IMR-90 (cell line): ENCODE results near the gene CTSH. TPM values are rescaled to one million over a fixed set of nuclear protein-coding genes. Genes with fewer than 3 reads are reported as not detected.

Source experiments
- ATAC-seq: fragments of 200-7000 bp; cut with Tn5 transposase; 2 replicates; pipeline ENCODE4 v1.9.1; 2020; ENCODE audit warnings: low read depth, mild to moderate bottlenecking, moderate library complexity
- BruUV-seq: library from RNA; stranded (reverse); fragments of 400-500 nt; replicated peaks from 2 replicates; lab custom pipeline; 2021; lab: Mats Ljungman, UMichigan
- CTCF ChIA-PET: fragments of 300-600 bp; formaldehyde crosslinking; extraction: SDS; loops from one replicate; lab custom pipeline; 2021; ENCODE audit warnings: antibody characterized with exemption; lab: Yijun Ruan, JAX
- POLR2A ChIA-PET: fragments of 300-600 bp; sonication (Branson Sonifier 250); formaldehyde crosslinking; loops from one replicate; lab custom pipeline; 2022; ENCODE audit warnings: antibody characterized with exemption; ENCODE audit not compliant: unreplicated experiment; lab: Charles Lee
- DNase-seq: peaks from one replicate; pipeline ENCODE4 v3.0.0; 2013
- H2AFZ ChIP-seq: replicated peaks from 2 replicates; pipeline ENCODE3; 2013; ENCODE audit warnings: low read length, mild to moderate bottlenecking; ENCODE audit not compliant: poor library complexity
- H2AK5ac ChIP-seq: 2 replicates; pipeline ENCODE4 v1.6.1; 2013; ENCODE audit warnings: low read depth, low read length, inconsistent platforms
- H2AK9ac ChIP-seq: replicated peaks from 2 replicates; pipeline ENCODE3; 2013; ENCODE audit warnings: mild to moderate bottlenecking, low read depth, low read length, moderate library complexity; ENCODE audit not compliant: poor library complexity
- H2BK120ac ChIP-seq: 2 replicates; pipeline ENCODE4 v1.6.1; 2013; ENCODE audit warnings: low read depth, low read length, inconsistent platforms
- H2BK15ac ChIP-seq: 3 replicates; pipeline ENCODE4 v1.6.1; 2013; ENCODE audit warnings: low read depth, low read length, inconsistent platforms
- H2BK20ac ChIP-seq: 2 replicates; pipeline ENCODE4 v1.6.1; 2013; ENCODE audit warnings: low read depth, mild to moderate bottlenecking, inconsistent platforms, low read length, moderate library complexity
- H2BK5ac ChIP-seq: 2 replicates; pipeline ENCODE4 v1.6.1; 2013; ENCODE audit warnings: mild to moderate bottlenecking, low read depth, low read length, inconsistent platforms; ENCODE audit not compliant: poor library complexity, severe bottlenecking
- H3K14ac ChIP-seq: replicated peaks from 2 replicates; pipeline ENCODE4 v1.6.1; 2013; ENCODE audit warnings: low read depth, low read length, inconsistent platforms
- H3K18ac ChIP-seq: 2 replicates; pipeline ENCODE4 v1.6.1; 2013; ENCODE audit warnings: low read depth, low read length, control low read depth
- H3K23ac ChIP-seq: 2 replicates; pipeline ENCODE4 v1.6.1; 2013; ENCODE audit warnings: low read depth, low read length, inconsistent platforms
- H3K27ac ChIP-seq: 2 replicates; pipeline ENCODE4 v1.5.1; 2013; ENCODE audit warnings: mild to moderate bottlenecking, control low read depth, low read length; ENCODE audit not compliant: insufficient read depth
- H3K27me3 ChIP-seq: 2 replicates; pipeline ENCODE4 v1.6.1; 2013; ENCODE audit warnings: low read length; ENCODE audit not compliant: control insufficient read depth, insufficient read depth
- H3K36me3 ChIP-seq: 2 replicates; pipeline ENCODE4 v1.6.1; 2013; ENCODE audit warnings: low read length, mixed read lengths; ENCODE audit not compliant: control insufficient read depth, insufficient read depth
- H3K4ac ChIP-seq: 2 replicates; pipeline ENCODE4 v1.6.1; 2013; ENCODE audit warnings: low read depth, low read length, inconsistent platforms
- H3K4me1 ChIP-seq: 2 replicates; pipeline ENCODE4 v1.6.1; 2013; ENCODE audit warnings: low read length, mixed read lengths; ENCODE audit not compliant: control insufficient read depth, insufficient read depth
- H3K4me2 ChIP-seq: 2 replicates; pipeline ENCODE4 v1.6.1; 2013; ENCODE audit warnings: low read depth, mild to moderate bottlenecking, control low read depth, low read length, moderate library complexity
- H3K4me3 ChIP-seq: 2 replicates; pipeline ENCODE4 v1.5.1; 2013; ENCODE audit warnings: low read depth, mild to moderate bottlenecking, control low read depth, low read length, moderate library complexity; ENCODE audit not compliant: insufficient read depth
- H3K56ac ChIP-seq: 2 replicates; pipeline ENCODE4 v1.6.1; 2013; ENCODE audit warnings: low read length, inconsistent platforms; ENCODE audit not compliant: insufficient read depth; ENCODE audit errors: extremely low read depth
- H3K79me1 ChIP-seq, 2 experiments: 2 replicates each; pipeline ENCODE4 v1.6.1; 2013; ENCODE audit warnings: low read length in 2 of 2, inconsistent platforms in 1 of 2, low read depth in 1 of 2
- H3K9ac ChIP-seq: 2 replicates; pipeline ENCODE4 v1.6.1; 2013; ENCODE audit warnings: low read depth, low read length, control low read depth
- H3K9me1 ChIP-seq: 2 replicates; pipeline ENCODE4 v1.6.1; 2013; ENCODE audit warnings: low read length, inconsistent platforms; ENCODE audit not compliant: insufficient read depth
- H3K9me3 ChIP-seq: 2 replicates; pipeline ENCODE4 v1.6.1; 2013; ENCODE audit warnings: low read length; ENCODE audit not compliant: control insufficient read depth, insufficient read depth
- H4K20me1 ChIP-seq: 2 replicates; pipeline ENCODE4 v1.6.1; 2013; ENCODE audit warnings: low read length, inconsistent platforms; ENCODE audit not compliant: insufficient read depth
- H4K5ac ChIP-seq: 2 replicates; pipeline ENCODE4 v1.6.1; 2013; ENCODE audit warnings: mild to moderate bottlenecking, low read depth, low read length, control low read depth
- H4K8ac ChIP-seq, 2 experiments: 2 replicates each; pipeline ENCODE4 v1.6.1; 2013; ENCODE audit warnings: low read depth in 2 of 2, low read length in 2 of 2, control low read depth in 1 of 2, inconsistent platforms in 1 of 2
- H4K91ac ChIP-seq: 2 replicates; pipeline ENCODE4 v1.6.1; 2013; ENCODE audit warnings: low read depth, low read length, inconsistent platforms; ENCODE audit not compliant: insufficient read depth
- CEBPB ChIP-seq: IDR thresholded peaks from 2 replicates; pipeline ENCODE4 v1.6.1; 2012; ENCODE audit warnings: low read depth, low read length, improper control_type of control experiment
- MAZ ChIP-seq: IDR thresholded peaks from 2 replicates; pipeline ENCODE4 v1.6.1; 2012; ENCODE audit warnings: low read depth, mild to moderate bottlenecking, low read length, improper control_type of control experiment, moderate library complexity, borderline replicate concordance
- MXI1 ChIP-seq: IDR thresholded peaks from 2 replicates; pipeline ENCODE4 v1.6.1; 2012; ENCODE audit warnings: low read depth, mild to moderate bottlenecking, low read length, moderate library complexity, borderline replicate concordance
- NFE2L2 ChIP-seq: fragments of 150-350 bp; IDR thresholded peaks from 2 replicates; pipeline ENCODE4 v1.6.1; 2016; ENCODE audit warnings: low read depth, mild to moderate bottlenecking, low read length
- POLR2A ChIP-seq: IDR thresholded peaks from 2 replicates; pipeline ENCODE4 v1.6.1; 2012; ENCODE audit warnings: mild to moderate bottlenecking, low read depth, low read length
- RAD21 ChIP-seq: IDR thresholded peaks from 2 replicates; pipeline ENCODE4 v1.6.1; 2012; ENCODE audit warnings: low read length, improper control_type of control experiment
- RCOR1 ChIP-seq: IDR thresholded peaks from 2 replicates; pipeline ENCODE4 v1.6.1; 2012; ENCODE audit warnings: mild to moderate bottlenecking, low read length, improper control_type of control experiment; ENCODE audit not compliant: insufficient replicate concordance
- WGBS, 2 experiments: methylation state at CpG; one replicate each; pipeline versions ENCODE4 v1.1.5 to v1.1.7; 2013; ENCODE audit warnings: missing lambda C conversion rate in 2 of 2; ENCODE audit not compliant: insufficient read length in 1 of 2; ENCODE audit errors: extremely low coverage in 2 of 2; 5-methylcytosine and 5-hydroxymethylcytosine counted together
- dilution Hi-C: fragments of 300-500 bp; cut with HindIII; formaldehyde crosslinking; loops from one replicate; pipeline ENCODE4 v1.14.3; 2018; ENCODE audit warnings: low sequenced_read_pairs; ENCODE audit not compliant: unreplicated experiment
- in situ Hi-C: fragments of 300-500 bp; cut with MboI; formaldehyde crosslinking; loops from 3 replicates; pipeline ENCODE4 v1.14.3; 2019; ENCODE audit warnings: low sequenced_read_pairs, inconsistent platforms, mixed read lengths
- intact Hi-C: fragments of 100-400 bp; cut with micrococcal nuclease; formaldehyde crosslinking; loops from 2 replicates; pipeline ENCODE4 v1.10.0; 2022
- polyA plus RNA-seq, 3 experiments: library from polyadenylated mRNA; depleted of rRNA; stranded (reverse); fragments of >200 nt; gene quantifications; 2 replicates each; pipeline ENCODE4 v1.2.3, GENCODE V29; 2012; ENCODE audit warnings: low replicate concordance in 1 of 3
- total RNA-seq: library from RNA; depleted of rRNA; stranded (reverse); fragments of >200 nt; gene quantifications from 2 replicates; pipeline ENCODE4 v1.2.3, GENCODE V29; 2012
- TF ChIP-seq, protein P1 (sequence below): fragments of 150-350 bp; IDR thresholded peaks from 2 replicates; pipeline ENCODE4 v1.6.1; 2016; ENCODE audit warnings: low read depth, mild to moderate bottlenecking, low read length, moderate library complexity, borderline replicate concordance
- TF ChIP-seq, protein P2 (sequence below): fragments of 150-350 bp; IDR thresholded peaks from 2 replicates; pipeline ENCODE4 v1.6.1; 2017; ENCODE audit warnings: mild to moderate bottlenecking, antibody characterized with exemption, low read length, low read depth
- TF ChIP-seq, protein P3 (sequence below): conservative IDR thresholded peaks from 2 replicates; pipeline ENCODE4 v1.5.1; 2012; ENCODE audit warnings: mild to moderate bottlenecking, low read depth, low read length, improper control_type of control experiment

Gene CTSH
- total and polyA plus RNA-seq, 2 of the 4 experiments (the other 2 are of a cell fraction): 11.7 to 13.9 TPM

DNA sequence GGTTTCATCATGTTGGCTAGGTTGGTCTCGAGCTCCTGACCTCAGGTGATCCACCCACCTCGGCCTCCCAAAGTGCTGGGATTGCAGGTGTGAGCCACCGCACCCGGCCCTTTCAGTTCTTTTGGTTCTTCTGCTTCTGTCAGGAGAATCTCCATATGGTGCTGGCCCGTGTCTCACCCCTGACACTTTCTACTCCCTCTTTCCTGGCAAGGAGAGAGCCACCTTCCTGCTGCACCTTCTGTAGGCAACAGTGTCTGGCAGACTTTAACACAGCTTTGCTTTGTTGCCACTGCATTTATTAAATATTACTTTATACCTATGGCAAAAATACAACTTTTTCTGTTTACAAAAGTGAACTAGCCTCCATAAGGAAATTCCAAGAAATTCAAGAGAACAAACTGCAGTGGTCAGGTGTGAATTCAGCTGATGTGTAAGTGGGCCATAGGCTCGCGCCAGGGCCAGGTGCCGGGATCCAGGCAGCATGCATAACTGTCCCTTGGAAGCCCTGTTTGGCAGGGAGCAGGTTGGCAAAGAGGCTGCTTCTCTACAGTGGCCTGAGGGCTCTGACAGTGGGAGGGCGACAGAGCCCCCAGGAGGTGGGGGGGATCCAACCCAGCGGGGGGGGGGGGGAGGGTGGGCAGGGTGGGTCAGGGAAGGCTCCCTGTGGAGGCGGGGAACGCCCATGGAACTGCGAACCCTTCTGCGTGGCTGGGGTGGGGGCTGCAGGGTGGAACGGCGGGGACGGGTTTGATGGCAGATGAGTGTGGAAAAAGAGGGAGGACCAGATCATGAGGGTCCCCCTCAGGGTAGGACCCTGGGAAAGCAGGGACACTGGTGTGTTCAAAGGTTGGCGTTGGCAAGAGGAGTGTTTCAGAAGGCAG lies 21.1 kb downstream of the CTSH start:
- H2BK15ac ChIP-seq: no peak overlapping the region
- no peak overlapping the region for H4K5ac ChIP-seq
- in situ Hi-C loops: no loop called here
- dilution Hi-C loops: no loop called here
- no peak overlapping the region for H4K8ac ChIP-seq
- H3K27me3 ChIP-seq: no peaks in the 10 kb centered on the region
- no peak overlapping the region for H3K4ac ChIP-seq
- BruUV-seq: no TSS peak
- H3K9me1 ChIP-seq: peaks cover 20% of the 10 kb centered on the region
- H3K23ac ChIP-seq: no peak overlapping the region
- H3K27ac ChIP-seq: no peak overlapping the region
- no peak overlapping the region for H3K14ac ChIP-seq
- H3K56ac ChIP-seq: no peak overlapping the region
- no peak for TF ChIP-seq RCOR1
- TF ChIP-seq, protein P1, sequence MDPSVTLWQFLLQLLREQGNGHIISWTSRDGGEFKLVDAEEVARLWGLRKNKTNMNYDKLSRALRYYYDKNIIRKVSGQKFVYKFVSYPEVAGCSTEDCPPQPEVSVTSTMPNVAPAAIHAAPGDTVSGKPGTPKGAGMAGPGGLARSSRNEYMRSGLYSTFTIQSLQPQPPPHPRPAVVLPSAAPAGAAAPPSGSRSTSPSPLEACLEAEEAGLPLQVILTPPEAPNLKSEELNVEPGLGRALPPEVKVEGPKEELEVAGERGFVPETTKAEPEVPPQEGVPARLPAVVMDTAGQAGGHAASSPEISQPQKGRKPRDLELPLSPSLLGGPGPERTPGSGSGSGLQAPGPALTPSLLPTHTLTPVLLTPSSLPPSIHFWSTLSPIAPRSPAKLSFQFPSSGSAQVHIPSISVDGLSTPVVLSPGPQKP: no peak
- TF ChIP-seq MAZ: no peak
- TF ChIP-seq RAD21: no peak
- TF ChIP-seq NFE2L2: no peak
- TF ChIP-seq, protein P2, sequence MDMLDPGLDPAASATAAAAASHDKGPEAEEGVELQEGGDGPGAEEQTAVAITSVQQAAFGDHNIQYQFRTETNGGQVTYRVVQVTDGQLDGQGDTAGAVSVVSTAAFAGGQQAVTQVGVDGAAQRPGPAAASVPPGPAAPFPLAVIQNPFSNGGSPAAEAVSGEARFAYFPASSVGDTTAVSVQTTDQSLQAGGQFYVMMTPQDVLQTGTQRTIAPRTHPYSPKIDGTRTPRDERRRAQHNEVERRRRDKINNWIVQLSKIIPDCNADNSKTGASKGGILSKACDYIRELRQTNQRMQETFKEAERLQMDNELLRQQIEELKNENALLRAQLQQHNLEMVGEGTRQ: no peak
- TF ChIP-seq CEBPB: no peak
- no peak for TF ChIP-seq POLR2A
- no peak for TF ChIP-seq MXI1
- TF ChIP-seq, protein P3, sequence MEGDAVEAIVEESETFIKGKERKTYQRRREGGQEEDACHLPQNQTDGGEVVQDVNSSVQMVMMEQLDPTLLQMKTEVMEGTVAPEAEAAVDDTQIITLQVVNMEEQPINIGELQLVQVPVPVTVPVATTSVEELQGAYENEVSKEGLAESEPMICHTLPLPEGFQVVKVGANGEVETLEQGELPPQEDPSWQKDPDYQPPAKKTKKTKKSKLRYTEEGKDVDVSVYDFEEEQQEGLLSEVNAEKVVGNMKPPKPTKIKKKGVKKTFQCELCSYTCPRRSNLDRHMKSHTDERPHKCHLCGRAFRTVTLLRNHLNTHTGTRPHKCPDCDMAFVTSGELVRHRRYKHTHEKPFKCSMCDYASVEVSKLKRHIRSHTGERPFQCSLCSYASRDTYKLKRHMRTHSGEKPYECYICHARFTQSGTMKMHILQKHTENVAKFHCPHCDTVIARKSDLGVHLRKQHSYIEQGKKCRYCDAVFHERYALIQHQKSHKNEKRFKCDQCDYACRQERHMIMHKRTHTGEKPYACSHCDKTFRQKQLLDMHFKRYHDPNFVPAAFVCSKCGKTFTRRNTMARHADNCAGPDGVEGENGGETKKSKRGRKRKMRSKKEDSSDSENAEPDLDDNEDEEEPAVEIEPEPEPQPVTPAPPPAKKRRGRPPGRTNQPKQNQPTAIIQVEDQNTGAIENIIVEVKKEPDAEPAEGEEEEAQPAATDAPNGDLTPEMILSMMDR: no peak
- no peaks in the 10 kb centered on the region for H3K9me3 ChIP-seq
- H3K4me2 ChIP-seq: no peak overlapping the region
- DNase-seq (no peak), ATAC-seq (no peak)
- peaks cover 48% of the 10 kb centered on the region for H3K36me3 ChIP-seq
- H4K20me1 ChIP-seq: peaks cover 10% of the 10 kb centered on the region; the same call in 1 of the 2 replicates
- H2BK120ac ChIP-seq: no peak overlapping the region
- no peak overlapping the region for H3K9ac ChIP-seq
- intact Hi-C loops: no loop called here
- H2AK5ac ChIP-seq: no peak overlapping the region
- WGBS, 2 experiments: 93% methylated on average over 4 of the region's 18 CpGs; no CpG with 5 or more reads in 1 of the 2 experiments
- H2BK20ac ChIP-seq: no peak overlapping the region
- no peak overlapping the region for H2BK5ac ChIP-seq
- H2AFZ ChIP-seq: no peak overlapping the region
- no peak overlapping the region for H3K4me3 ChIP-seq
- no peak overlapping the region for H4K91ac ChIP-seq
- ChIA-PET CTCF (no interaction called here), POLR2A (no interaction called here)
- H3K79me1 ChIP-seq: peaks cover 0 to 6% of the 10 kb centered on the region in 2 experiments; a peak in 1 of 4 replicates
- no peak overlapping the region for H2AK9ac ChIP-seq
- H3K4me1 ChIP-seq: no peaks in the 10 kb centered on the region
- H3K18ac ChIP-seq: no peak overlapping the region
